Measurements from ENCODE around the gene ZBTB4. TPM values are rescaled to one million over a fixed set of nuclear protein-coding genes. Genes with fewer than 3 reads are reported as not detected.
A peak's percentile ranks its signal among the peaks of the same experiment; 100 is the strongest.

ZBTB4 gene
- total RNA-seq, 1 donor from 2014 or later = 51.0 TPM

DNA sequence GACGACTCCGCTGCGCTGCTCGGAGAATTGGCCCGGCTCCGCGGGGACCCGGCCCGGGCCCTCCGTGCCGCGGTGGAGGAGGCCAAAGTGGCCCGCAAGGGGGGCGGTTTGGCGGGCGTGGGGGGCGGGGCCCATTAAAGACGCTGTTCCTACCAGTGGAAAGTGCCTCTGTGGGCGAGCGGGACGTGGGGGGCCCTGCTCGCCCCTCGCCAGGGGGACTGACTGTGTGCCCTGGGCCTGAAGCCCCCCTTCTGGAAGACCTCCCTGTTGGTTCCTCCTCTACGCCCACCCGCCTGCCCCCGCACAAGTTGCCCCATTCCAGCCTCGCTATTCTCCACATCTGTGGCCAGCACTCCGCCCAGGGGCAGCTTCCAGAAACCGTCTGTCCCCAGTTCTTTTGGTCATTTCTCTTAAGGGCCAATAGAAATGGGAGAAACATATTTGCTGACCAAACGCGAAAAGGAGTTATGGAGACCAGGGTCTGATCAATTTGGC lies 42.0 kb downstream of the ZBTB4 start:
- TF ChIP-seq, protein P1, sequence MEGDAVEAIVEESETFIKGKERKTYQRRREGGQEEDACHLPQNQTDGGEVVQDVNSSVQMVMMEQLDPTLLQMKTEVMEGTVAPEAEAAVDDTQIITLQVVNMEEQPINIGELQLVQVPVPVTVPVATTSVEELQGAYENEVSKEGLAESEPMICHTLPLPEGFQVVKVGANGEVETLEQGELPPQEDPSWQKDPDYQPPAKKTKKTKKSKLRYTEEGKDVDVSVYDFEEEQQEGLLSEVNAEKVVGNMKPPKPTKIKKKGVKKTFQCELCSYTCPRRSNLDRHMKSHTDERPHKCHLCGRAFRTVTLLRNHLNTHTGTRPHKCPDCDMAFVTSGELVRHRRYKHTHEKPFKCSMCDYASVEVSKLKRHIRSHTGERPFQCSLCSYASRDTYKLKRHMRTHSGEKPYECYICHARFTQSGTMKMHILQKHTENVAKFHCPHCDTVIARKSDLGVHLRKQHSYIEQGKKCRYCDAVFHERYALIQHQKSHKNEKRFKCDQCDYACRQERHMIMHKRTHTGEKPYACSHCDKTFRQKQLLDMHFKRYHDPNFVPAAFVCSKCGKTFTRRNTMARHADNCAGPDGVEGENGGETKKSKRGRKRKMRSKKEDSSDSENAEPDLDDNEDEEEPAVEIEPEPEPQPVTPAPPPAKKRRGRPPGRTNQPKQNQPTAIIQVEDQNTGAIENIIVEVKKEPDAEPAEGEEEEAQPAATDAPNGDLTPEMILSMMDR (IDR thresholded peaks at IDR 0.05) = peak; percentile 35
- H3K36me3 Mint-ChIP-seq (ENCODE audit: low read depth) = no peaks in the 10 kb centered on the region
- no peak overlapping the region for H3K27ac Mint-ChIP-seq (ENCODE audit: unreplicated experiment)
- peaks cover 53% of the 10 kb centered on the region for H3K4me1 Mint-ChIP-seq (ENCODE audit: low read depth)
- DNase-seq (ENCODE audit: low spot score) = no peak
- H3K27me3 Mint-ChIP-seq (ENCODE audit: low read depth) = no peaks in the 10 kb centered on the region
- no peaks in the 10 kb centered on the region for H3K9me3 Mint-ChIP-seq (ENCODE audit: low read depth)
- peak overlapping the region; percentile 87 for H3K4me3 Mint-ChIP-seq (ENCODE audit: unreplicated experiment)

DNA sequence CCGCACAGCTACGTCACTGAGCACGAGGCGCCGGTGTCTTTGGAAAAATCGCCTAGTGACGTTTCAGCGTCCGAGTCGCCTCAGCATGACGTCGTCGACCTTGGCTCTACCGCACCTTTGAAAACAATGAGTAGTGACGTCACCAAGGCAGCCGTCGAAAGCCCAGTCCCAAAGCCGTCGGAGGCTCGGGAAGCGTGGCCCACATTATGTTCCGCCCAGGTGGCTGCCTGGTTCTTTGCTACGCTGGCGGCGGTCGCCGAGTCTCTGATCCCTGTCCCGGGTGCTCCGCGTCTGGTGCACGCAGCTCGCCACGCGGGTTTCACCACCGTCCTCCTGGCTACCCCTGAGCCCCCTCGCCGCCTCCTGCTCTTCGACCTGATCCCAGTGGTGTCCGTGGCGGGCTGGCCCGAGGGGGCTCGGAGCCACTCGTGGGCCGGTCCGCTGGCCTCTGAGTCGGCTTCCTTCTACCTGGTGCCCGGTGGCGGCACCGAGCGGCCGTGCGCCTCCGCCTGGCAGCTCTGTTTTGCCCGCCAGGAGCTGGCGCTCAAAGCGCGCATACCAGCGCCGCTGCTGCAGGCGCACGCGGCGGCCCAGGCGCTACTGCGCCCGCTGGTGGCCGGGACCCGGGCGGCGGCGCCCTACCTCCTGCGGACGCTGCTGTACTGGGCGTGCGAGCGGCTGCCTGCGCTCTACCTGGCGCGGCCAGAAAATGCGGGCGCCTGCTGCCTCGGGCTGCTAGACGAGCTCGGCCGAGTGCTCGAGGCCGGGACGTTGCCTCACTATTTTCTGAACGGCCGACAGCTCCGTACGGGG lies 42.7 kb downstream of the ZBTB4 start:
- no peaks in the 10 kb centered on the region for H3K9me3 Mint-ChIP-seq (ENCODE audit: low read depth)
- no peaks in the 10 kb centered on the region for H3K27me3 Mint-ChIP-seq (ENCODE audit: low read depth)
- TF ChIP-seq, protein P1 (IDR thresholded peaks at IDR 0.05) = peak; percentile 87
- no peaks in the 10 kb centered on the region for H3K36me3 Mint-ChIP-seq (ENCODE audit: low read depth)
- no peak for DNase-seq (ENCODE audit: low spot score)
- H3K4me1 Mint-ChIP-seq (ENCODE audit: low read depth) = peaks cover 53% of the 10 kb centered on the region
- peak overlapping the region; percentile 86 for H3K27ac Mint-ChIP-seq (ENCODE audit: unreplicated experiment)
- peak overlapping the region; percentile 87 for H3K4me3 Mint-ChIP-seq (ENCODE audit: unreplicated experiment)

DNA sequence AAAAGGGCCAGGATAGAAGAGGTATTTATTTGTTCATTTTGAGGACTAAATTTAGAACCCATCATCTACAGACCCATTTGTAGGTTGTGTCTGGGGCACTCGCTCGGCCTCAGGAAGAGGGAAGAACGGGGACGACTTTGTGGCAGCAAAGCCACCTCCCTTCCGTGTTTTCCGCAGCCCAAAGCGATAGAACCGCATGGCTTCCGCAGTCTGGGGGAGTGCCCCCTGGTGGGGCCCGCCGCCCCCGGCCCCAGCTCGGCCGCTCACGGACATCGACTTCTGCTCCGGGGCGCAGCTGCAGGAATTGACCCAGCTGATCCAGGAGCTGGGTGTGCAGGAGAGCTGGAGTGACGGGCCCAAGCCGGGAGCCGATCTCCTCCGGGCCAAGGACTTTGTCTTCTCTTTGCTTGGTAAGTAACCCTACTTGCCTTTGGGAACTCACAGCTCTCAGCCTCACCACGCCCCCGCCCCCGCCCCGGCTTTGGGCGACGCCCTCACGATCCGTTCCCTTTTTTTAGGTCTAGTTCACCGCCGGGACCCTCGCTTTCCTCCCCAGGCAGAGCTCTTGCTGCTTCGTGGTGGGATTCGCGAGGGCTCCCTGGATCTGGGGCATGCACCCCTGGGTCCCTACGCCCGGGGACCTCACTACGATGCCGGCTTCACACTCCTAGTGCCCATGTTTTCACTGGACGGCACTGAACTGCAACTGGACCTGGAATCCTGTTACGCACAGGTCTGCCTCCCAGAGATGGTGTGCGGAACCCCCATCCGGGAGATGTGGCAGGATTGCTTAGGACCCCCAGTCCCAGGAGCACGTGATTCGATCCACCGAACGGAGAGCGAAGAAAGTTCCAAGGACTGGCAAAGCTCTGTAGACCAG lies 43.5 kb downstream of the ZBTB4 start:
- H3K27me3 Mint-ChIP-seq (ENCODE audit: low read depth) = no peaks in the 10 kb centered on the region
- H3K27ac Mint-ChIP-seq (ENCODE audit: unreplicated experiment) = peak overlapping the region; percentile 86
- TF ChIP-seq, protein P1 (IDR thresholded peaks at IDR 0.05) = peak; percentile 54
- H3K4me3 Mint-ChIP-seq (ENCODE audit: unreplicated experiment) = peak overlapping the region; percentile 87
- no peak for DNase-seq (ENCODE audit: low spot score)
- no peaks in the 10 kb centered on the region for H3K9me3 Mint-ChIP-seq (ENCODE audit: low read depth)
- H3K36me3 Mint-ChIP-seq (ENCODE audit: low read depth) = no peaks in the 10 kb centered on the region
- H3K4me1 Mint-ChIP-seq (ENCODE audit: low read depth) = peaks cover 49% of the 10 kb centered on the region

DNA sequence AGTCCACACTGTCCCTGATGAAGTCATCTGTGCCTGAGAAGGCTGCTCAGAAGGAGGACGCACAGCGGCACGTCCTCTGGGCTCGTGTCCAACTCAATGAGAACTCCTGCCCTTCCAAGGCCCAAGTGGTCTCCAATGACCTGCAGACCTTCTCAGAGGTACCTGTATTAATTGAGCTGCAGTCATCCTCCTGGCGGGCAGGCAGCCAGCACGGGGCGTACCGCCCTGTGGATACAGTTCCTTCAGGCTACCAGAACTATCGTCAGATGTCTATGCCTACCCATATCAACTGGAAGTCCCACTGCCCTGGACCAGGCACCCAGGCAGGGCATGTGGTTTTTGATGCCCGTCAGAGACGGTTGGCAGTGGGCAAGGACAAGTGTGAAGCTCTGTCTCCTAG lies 47.1 kb downstream of the ZBTB4 start:
- TF ChIP-seq, protein P1 (IDR thresholded peaks at IDR 0.05) = no peak
- no peaks in the 10 kb centered on the region for H3K36me3 Mint-ChIP-seq (ENCODE audit: low read depth)
- DNase-seq (ENCODE audit: low spot score) = no peak
- no peaks in the 10 kb centered on the region for H3K27me3 Mint-ChIP-seq (ENCODE audit: low read depth)
- H3K4me3 Mint-ChIP-seq (ENCODE audit: unreplicated experiment) = no peak overlapping the region
- no peak overlapping the region for H3K27ac Mint-ChIP-seq (ENCODE audit: unreplicated experiment)
- no peaks in the 10 kb centered on the region for H3K9me3 Mint-ChIP-seq (ENCODE audit: low read depth)
- H3K4me1 Mint-ChIP-seq (ENCODE audit: low read depth) = peaks cover 19% of the 10 kb centered on the region

DNA sequence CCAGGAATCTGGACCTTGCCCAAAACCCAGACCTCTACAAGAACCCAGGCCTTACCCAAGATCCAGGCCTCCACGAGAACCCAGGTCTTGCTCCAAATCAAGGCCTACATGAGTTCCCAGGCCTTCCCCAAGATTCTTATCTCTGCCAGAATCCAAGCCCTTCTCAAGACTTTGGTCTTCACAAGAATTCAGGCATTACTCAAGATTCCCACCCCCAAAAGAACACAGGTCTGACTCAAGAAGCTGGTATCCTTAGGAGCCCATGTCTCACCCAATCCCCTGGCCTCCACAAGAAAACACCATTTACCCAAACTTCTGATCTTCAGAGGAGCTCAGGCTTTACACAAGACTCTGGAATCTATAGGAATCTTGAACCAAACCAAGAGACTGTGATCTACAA lies 48.2 kb downstream of the ZBTB4 start:
- DNase-seq (ENCODE audit: low spot score) = no peak
- no peak overlapping the region for H3K27ac Mint-ChIP-seq (ENCODE audit: unreplicated experiment)

More for the DNA sequence above, 48.2 kb downstream of the ZBTB4 start:
- Mint-ChIP-seq H3K4me1 (ENCODE audit: low read depth) (peaks cover 12% of the 10 kb centered on the region), H3K4me3 (ENCODE audit: unreplicated experiment) (no peak overlapping the region), H3K9me3 (ENCODE audit: low read depth) (no peaks in the 10 kb centered on the region), H3K27me3 (ENCODE audit: low read depth) (no peaks in the 10 kb centered on the region), H3K36me3 (ENCODE audit: low read depth) (no peaks in the 10 kb centered on the region)
- TF ChIP-seq, protein P1 (IDR thresholded peaks at IDR 0.05) = no peak
